Measurements from ENCODE around the gene RNF214.

Gene RNF214

GRCh38 chr11:117289795-117290194, 57.3 kb downstream of the RNF214 start:
- DNase-seq, result no peak

DNA sequence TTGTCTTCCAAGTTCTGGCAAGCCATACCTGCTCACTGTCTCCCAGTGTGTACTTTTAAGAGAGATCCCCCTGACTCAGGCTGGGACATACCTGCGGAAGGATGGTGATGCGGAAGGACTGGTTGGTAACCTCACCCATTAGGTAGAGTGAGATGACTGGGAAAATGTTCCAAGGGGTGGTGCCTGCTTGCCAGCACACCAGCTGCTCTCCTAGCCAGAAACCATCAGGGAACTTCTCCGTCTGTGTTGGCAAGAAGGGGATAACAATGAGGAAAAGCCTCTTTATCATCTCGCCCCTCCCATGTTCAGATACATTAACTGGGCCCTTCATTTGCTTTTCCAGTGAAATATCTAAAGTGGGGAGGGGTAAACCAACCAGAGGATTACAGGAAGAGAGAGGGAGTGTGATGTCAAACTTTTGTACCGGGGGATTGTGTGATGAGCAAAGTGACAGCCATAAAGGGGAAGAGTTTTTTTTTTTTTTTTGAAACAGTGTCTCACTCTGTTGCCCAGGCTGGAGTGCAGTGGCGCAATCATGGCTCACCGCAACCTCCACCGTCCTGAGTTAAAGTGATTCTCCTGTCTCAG, 58.4 kb downstream of the RNF214 start, which contains the start of gene BACE1-AS:
TSS of gene BACE1-AS (plus strand) at position 538 of the 588 bp plus-strand sequence.
- no peak for DNase-seq

GRCh38 chr11:117292616-117293015, 60.1 kb downstream of the RNF214 start:
- DNase-seq, result no peak

GRCh38 chr11:117295438-117296137, 63.1 kb downstream of the RNF214 start:
- DNase-seq, result no peak

DNA sequence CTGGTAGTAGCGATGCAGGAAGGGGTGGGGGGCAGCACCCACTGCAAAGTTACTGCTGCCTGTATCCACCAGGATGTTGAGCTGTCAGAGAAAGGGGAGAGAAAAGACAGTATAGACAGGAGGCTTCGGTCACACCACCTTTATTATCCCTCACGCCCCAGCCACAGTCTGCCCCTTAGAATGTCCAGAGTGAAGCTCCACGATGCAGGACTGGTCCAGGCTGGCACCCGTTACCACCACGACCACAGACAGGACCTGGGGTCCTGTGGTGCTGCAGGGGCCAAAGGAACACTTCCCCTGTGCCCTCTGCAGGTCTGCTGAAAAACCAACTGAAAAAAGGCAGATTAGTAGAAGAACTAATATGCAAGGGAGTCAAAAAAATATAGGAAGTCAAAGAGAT, 64.4 kb downstream of the RNF214 start:
- no peak for DNase-seq

DNA sequence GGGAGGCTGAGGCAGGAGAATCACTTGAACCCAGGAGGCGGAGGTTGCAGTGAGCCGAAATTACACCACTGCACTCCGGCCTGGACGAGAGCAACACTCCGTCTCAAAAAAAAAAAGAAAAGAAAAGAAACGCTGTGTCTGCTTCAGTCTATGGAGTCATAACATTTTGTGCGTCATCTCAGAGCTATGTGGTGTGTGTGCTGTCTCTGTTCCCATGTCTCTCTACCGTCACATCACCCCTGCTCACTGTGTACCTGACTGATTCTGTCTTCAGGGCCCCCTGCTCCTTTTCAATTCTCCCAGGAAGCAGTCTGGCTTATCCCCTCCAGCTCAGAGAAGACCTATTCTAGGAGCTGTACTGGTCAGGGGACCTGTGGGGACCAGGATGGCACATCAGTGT, 65.7 kb downstream of the RNF214 start:
- DNase-seq, result no peak

GRCh38 chr11:117299351-117300282, 67.1 kb downstream of the RNF214 start:
- DNase-seq, result no peak

GRCh38 chr11:117300283-117300663, 67.8 kb downstream of the RNF214 start:
- no peak for DNase-seq

DNA sequence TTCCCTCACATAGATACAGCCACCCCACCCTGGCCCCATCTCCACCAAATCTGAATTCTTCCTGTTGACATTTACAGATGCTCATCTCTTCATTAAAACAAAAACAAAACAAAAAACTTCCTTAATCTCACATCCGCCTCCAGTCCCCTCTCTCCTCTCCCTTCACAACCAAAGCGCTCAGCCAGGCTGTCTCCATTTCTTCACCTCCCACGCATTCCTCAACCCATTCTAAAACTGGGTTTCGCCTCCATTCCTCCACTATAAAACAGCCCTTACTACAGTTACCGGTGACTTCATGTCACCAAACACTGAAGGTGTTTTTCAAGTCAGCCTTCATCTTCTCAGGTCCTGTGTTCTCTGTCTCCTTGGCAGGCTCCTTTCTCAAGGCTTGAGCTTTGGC, 68.3 kb downstream of the RNF214 start:
- no peak for DNase-seq

DNA sequence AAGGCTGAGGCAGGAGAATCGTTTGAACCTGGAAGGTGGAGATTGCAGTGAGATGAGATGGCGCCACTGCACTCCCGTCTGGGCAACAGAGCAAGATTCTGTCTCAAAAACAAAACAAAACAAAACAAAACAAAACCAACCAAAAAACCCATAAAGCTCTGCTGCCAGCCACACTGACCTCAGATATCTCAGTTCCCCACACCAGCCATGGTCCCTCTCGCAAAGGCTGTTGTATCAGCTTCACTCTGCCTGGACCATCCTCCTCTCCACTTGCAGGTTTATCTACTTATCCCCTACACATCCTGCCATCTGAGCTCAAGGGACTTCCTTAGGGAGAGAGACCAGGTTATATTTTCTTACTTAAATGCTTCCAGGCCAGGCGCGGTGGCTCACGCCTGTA, 69.8 kb downstream of the RNF214 start:
- DNase-seq, result no peak

DNA sequence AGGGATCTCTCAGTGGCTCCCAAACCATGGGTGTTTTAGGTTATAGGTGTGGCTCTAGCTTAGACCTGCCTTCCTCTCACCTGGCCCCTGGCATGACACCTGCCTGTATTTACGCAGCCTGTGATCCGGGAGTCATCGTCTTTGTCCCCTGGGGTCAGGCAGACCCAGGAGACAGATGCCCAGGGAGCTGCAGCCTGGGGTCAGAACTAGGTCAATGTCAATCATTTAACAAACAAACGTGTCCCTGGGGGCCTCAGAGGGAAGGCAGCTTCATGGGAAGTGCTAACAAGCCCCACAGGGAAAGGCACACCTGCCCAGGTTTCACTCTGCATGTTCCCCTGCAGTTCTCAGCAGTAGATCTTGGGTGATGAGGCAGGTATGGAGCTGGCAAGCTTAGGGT, 70.6 kb downstream of the RNF214 start:
- DNase-seq, result no peak

DNA sequence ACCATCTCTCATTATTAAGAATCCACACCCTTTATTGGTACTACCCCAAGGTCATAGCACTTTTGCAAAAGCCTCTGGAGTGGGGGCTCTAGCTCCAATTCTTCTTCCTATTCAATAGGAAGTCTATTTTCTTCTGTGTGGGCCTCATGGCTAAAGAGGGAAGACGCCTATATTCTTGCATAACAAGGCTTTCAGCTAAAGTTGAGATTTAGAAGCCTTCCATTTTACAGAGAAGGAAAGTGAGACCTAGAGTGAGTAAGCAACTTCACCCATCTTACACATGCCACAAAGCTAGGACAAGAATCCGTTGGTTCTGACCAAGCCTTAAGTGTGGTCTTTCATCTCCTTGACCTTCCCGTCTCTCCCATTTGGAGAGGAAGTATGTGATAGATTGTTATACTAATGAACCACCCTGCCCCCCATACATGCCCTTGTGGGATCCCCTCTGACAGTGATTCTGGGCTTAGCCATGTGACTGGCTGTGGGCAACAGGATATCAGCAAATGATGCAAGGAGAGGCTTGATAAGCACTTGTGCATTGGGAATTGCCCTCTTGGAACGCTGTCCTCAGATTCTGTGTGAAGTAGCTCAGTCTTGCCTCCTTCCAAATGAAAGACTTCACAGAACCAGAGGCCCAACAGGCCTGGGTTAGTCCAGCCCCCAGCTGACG, 71.3 kb downstream of the RNF214 start:
- DNase-seq, result no peak

DNA sequence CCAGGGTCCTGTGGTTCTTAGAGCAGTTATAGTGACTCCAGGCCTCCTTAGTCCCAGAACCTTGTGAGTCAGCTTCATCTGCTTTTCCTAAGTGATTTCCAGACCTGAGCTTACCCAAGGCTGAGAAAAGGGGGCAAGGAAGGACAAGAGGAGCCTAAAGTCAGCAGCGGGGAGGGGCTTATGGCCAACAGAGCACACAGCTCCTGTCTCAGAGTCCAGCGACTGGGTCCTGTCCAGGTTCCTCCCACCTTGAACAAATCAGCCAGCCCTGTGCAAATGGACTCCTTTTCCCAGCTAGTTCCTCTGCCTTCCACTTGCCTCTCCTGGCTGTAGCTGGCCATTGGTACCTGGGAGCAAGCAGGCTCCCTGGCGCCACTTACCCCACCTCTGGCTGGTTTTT, 72.7 kb downstream of the RNF214 start:
- no peak for DNase-seq

GRCh38 chr11:117309310-117309709, 76.8 kb downstream of the RNF214 start:
- DNase-seq, result no peak

DNA sequence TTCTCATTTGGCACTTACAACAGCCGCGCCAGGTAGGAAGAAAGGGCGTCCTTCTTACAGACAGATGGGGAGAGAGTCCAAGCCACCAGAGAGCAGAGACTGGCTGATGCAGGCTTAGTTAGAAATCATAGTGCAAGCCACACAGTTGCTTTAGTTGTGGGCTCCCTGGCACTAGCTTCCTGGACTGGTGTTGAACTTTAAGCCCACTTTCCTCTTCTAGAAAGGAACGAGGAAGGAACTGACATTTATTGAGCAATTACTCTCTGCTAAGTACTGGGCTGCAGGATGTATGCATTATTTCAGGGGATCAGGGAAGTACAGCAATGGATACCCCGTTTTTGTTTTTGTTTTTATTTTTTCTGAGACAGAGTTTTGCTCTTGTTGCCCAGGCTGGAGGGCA, 80.6 kb downstream of the RNF214 start:
- DNase-seq, result no peak

GRCh38 chr11:117313828-117314768, 81.6 kb downstream of the RNF214 start:
- DNase-seq, result no peak

- no peak for DNase-seq
Measured at GRCh38 chr11:117314840-117315239, 82.4 kb downstream of the RNF214 start.

DNA sequence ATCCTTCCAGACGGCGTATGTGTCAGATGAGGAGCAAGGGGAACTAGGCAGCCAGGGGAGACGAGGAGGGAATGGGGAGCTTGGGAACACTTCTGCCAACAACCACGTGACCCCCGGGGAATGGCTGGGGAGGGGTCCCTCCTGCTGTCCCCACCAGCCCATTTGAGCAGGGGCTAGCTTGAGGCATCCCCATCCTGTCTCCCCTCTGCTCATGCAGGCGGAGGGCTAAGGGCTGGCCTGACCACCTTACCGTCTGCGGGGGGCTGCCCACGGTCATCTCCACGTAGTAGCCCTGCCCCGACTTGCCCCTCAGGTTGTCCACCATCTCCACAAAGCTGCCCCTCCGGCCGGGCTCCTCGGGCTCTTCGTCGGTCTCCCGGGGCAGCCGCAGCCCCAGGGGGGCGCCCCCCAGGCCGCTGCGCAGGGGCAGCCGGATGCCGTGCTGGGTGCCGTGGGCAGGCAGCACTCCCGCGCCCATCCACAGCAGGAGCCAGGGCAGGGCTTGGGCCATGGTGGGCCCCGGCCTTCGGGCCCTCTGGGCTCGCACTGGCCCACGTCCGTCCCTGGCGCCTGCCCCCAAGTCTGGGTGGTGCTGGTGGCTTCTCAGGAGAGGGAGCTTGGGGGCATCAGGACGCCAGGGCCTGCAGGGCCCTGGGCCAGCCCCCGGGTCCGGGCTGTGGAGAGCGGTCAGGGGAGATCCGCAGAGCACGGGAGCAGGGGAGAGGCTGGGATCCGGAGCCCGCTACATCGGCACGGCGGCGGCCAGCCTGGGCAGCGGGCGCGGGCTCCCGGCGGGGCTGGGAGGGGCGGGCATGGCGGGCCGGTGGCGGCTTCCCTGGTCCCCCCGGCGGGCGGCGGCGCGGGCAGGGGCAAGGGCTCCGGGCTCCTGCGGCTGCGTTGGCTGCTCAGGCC, 83.1 kb downstream of the RNF214 start:
- DNase-seq, result no peak

GRCh38 chr11:117316197-117316961, 83.9 kb downstream of the RNF214 start, which contains the start of gene BACE1:
Gene BACE1, minus strand, starts transcription at chr11:117316256. Its CDS starts 461 bp downstream, at chr11:117315795.
- DNase-seq, result peak; percentile 80 to 81

- no peak for DNase-seq
Measured at GRCh38 chr11:117318738-117319137, 86.3 kb downstream of the RNF214 start.

Data from NCI-H1930 (cell line).